NB4 (cell line): Measurements from ENCODE around the gene CFAP91.
A peak's percentile ranks its signal among the peaks of the same experiment; 100 is the strongest.

ENCODE experiments used
- DNase-seq: peaks from one replicate; pipeline ENCODE4 v3.0.0; 2010; ENCODE audit warnings: low read depth
- H3K4me3 ChIP-seq: one replicate; pipeline ENCODE4 v1.5.1; 2011; ENCODE audit warnings: mild to moderate bottlenecking, low read depth, low read length, moderate library complexity
- MYC ChIP-seq: IDR thresholded peaks from 2 replicates; pipeline ENCODE4 v1.6.1; 2011; ENCODE audit warnings: low read depth, low read length
- POLR2A ChIP-seq: IDR thresholded peaks from 2 replicates; pipeline ENCODE4 v1.6.1; 2011; ENCODE audit warnings: mild to moderate bottlenecking; ENCODE audit not compliant: insufficient read length; ENCODE audit errors: extremely low read depth
- TF ChIP-seq, protein P1 (sequence below): IDR thresholded peaks from 2 replicates; pipeline ENCODE4 v1.6.1; 2011; ENCODE audit warnings: low read depth, low read length
- TF ChIP-seq, protein P2 (sequence below): IDR thresholded peaks from one replicate; pipeline ENCODE4 v1.5.1; 2012; ENCODE audit warnings: low read depth, low read length

CFAP91 gene

DNA sequence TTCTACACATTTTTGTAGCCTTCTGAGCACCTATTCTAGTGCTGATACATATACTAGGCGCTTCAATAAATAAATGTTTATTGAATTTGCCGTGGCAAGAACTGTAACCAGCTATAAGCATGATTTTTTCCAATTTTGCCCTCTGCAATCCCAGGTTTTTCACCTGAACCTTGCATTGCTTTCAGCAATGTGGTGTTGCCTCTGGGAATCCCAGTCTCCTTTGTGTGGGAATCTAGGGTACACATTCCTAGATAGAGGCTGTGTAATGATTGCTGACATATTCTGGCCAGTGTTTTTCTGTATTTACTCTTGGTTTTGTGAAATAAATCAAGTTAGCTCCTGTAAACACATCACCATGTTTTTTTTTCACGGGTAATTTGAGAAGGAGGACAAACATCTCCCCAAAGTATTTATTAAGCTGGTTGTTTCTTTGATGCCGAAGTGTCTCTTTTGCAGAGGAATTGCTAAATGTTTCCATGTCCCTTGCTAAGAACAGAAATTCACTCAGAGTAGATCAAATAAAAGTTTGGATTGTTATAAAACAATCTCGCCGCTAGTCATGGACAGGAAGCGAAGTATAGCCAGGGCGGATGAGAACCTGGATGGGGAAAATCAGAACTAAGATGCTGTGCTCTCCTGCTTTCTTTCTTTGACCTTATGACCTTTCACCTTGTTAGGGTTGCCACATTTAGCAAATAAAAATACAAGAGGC is 1.2 kb downstream of the CFAP91 start:
- TF ChIP-seq POLR2A (no peak), MYC (no peak)
- TF ChIP-seq, protein P1, sequence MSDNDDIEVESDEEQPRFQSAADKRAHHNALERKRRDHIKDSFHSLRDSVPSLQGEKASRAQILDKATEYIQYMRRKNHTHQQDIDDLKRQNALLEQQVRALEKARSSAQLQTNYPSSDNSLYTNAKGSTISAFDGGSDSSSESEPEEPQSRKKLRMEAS, result no peak
- TF ChIP-seq, protein P2, sequence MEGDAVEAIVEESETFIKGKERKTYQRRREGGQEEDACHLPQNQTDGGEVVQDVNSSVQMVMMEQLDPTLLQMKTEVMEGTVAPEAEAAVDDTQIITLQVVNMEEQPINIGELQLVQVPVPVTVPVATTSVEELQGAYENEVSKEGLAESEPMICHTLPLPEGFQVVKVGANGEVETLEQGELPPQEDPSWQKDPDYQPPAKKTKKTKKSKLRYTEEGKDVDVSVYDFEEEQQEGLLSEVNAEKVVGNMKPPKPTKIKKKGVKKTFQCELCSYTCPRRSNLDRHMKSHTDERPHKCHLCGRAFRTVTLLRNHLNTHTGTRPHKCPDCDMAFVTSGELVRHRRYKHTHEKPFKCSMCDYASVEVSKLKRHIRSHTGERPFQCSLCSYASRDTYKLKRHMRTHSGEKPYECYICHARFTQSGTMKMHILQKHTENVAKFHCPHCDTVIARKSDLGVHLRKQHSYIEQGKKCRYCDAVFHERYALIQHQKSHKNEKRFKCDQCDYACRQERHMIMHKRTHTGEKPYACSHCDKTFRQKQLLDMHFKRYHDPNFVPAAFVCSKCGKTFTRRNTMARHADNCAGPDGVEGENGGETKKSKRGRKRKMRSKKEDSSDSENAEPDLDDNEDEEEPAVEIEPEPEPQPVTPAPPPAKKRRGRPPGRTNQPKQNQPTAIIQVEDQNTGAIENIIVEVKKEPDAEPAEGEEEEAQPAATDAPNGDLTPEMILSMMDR, result no peak
- no peak for DNase-seq
- H3K4me3 ChIP-seq, result no peak overlapping the region

DNA sequence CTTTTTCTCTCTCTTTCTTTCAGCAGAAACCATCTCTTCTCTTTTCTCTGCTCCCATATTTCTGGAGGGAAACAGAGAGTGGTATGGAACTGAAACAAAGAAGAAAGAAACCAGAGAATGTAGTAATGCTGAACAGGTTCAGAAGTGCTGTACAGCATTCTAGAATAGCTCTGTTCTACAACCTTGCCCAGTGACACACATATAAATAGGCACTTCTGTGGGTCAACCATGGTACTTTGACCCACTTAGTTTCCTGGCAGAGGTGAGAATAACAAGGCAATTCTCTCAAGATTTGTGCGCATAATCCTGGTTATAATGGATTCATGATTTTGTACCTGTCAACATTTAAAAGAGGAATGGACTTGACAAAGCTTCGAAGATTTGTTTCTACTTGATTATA is 12.3 kb downstream of the CFAP91 start:
- no peak for TF ChIP-seq MYC
- TF ChIP-seq, protein P1, result no peak
- TF ChIP-seq, protein P2, result no peak
- no peak overlapping the region for H3K4me3 ChIP-seq
- no peak for DNase-seq

DNA sequence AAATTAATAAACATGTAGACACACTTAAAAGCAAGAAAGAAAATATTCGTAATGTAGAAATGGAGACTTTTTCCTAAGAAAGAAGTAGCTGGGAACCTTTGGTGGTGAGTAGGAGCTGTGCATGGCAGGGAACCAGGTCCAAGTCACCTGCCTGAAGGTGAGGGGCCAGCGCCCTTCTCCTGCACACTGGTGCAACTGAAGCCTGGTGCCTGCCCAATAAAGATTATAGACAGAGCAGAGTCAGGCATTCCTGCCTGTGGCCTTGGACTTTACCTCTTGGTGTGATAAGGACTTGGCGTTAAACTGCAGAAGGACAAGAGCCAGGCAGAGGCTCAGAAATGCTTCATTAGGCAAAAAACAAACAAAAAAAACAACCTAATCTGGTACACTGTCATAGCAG is 14.2 kb downstream of the CFAP91 start:
- DNase-seq, result no peak
- H3K4me3 ChIP-seq, result no peak overlapping the region
- TF ChIP-seq MYC, result no peak
- TF ChIP-seq, protein P2, result no peak
- TF ChIP-seq, protein P1, result no peak
- TF ChIP-seq POLR2A, result no peak

DNA sequence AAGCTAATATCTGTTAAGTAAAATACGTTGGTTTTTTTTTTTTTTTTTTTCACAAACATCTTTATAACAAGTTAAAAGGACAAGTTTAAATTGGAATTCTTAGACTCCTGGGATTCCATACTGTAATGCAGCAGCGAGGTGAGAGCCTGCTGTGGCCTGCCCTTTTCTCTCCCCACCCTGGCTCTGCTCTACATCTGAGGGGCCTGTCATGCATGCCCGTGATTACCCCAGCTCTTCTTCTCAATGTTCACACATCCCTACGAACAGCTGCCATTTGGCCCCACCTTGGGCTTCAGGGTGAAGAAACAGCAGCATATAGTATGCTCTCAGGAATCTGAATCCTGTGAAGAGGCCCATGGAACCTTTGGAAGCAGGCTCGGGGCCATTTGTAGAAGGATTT is 14.7 kb downstream of the CFAP91 start:
- no peak for TF ChIP-seq POLR2A
- TF ChIP-seq, protein P1, result no peak
- TF ChIP-seq, protein P2, result no peak
- no peak for TF ChIP-seq MYC
- no peak overlapping the region for H3K4me3 ChIP-seq
- no peak for DNase-seq

DNA sequence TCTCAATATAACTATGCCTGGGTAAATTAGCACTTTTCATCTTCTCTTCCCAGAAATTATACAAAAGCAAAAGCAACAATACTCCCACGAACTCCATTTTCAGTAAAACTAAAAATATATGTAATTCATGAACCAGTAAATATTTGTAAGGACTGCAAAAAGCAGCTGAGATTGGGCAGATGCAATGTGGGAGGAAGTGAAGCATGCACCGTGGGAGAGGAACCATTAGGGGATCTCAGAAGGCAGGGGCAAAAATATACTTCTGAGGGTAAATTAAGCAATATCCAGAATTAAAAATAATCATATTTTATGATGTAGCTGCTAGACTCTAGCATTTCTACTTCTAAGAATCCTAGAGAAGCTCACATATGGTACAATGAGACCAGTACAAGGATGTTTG is 20.2 kb downstream of the CFAP91 start:
- TF ChIP-seq, protein P1, result no peak
- TF ChIP-seq MYC (no peak), POLR2A (no peak)
- TF ChIP-seq, protein P2, result no peak
- peak; percentile 26 for DNase-seq
- H3K4me3 ChIP-seq, result no peak overlapping the region
